VCaP (cell line): ENCODE results near the gene IPPK.
A peak's percentile ranks its signal among the peaks of the same experiment; 100 is the strongest.

Experiments used
- H3K27ac ChIP-seq: fragments of 450-650 bp; 2 replicates; pipeline ENCODE4 v1.5.1; 2017
- TF ChIP-seq, protein P1 (sequence below): fragments of 450-650 bp; conservative IDR thresholded peaks from 2 replicates; pipeline ENCODE4 v1.5.1; 2017; ENCODE audit warnings: mild to moderate bottlenecking, moderate library complexity

IPPK gene

DNA sequence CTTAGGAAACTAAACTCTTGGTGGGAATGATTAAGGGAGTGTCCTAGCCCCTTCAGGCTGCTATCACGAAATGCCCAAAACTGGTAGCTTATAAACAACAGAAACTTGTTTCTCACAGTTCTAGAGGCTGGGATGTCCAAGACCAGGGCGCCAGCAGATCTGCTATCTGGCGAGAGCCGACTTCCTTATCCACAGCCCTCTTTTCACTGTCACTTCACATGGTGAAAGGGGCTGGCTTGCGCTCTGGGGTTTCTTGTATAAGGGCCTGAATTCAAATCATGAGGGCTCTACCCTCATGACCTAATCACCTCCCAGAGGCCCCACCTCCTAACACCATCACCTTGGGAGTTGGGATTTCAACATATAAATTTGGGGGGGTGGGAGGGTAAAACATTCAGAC is 49.1 kb downstream of the IPPK start:
- TF ChIP-seq, protein P1, sequence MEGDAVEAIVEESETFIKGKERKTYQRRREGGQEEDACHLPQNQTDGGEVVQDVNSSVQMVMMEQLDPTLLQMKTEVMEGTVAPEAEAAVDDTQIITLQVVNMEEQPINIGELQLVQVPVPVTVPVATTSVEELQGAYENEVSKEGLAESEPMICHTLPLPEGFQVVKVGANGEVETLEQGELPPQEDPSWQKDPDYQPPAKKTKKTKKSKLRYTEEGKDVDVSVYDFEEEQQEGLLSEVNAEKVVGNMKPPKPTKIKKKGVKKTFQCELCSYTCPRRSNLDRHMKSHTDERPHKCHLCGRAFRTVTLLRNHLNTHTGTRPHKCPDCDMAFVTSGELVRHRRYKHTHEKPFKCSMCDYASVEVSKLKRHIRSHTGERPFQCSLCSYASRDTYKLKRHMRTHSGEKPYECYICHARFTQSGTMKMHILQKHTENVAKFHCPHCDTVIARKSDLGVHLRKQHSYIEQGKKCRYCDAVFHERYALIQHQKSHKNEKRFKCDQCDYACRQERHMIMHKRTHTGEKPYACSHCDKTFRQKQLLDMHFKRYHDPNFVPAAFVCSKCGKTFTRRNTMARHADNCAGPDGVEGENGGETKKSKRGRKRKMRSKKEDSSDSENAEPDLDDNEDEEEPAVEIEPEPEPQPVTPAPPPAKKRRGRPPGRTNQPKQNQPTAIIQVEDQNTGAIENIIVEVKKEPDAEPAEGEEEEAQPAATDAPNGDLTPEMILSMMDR: no peak
- H3K27ac ChIP-seq: no peak overlapping the region

DNA sequence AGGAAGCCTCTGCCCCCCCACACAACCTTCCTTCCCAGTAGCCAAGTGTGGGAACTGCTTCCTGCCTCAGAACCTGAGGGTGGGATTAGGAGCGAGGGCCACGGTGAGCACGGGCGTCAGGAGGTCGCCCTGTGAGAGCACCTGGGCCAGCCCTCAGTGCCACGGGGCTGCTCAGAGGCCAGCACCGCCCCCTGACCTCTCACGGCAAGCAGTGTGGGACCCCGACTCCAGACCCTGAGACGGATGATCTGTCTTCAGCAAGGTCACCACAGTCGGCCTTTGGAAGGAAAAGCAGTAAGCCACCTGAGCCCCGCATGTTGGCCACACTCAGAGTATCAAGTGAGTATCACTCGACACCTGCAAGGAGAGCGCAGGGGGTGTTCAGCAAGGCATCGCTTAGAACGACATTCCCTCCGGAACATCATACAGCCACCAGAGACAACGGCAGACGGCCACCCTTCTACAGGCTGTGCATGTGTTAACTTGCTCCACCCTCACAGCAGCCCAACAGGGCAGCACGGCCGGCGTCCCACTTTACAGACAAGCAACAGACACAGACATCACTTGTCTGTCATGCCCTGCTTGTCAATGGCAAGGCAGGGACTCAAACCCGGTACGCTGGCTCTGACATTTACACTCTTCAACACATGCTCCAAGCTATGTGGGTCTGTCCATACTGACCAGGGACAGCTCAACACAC is 50.2 kb downstream of the IPPK start:
- no peak overlapping the region for H3K27ac ChIP-seq
- TF ChIP-seq, protein P1: no peak

DNA sequence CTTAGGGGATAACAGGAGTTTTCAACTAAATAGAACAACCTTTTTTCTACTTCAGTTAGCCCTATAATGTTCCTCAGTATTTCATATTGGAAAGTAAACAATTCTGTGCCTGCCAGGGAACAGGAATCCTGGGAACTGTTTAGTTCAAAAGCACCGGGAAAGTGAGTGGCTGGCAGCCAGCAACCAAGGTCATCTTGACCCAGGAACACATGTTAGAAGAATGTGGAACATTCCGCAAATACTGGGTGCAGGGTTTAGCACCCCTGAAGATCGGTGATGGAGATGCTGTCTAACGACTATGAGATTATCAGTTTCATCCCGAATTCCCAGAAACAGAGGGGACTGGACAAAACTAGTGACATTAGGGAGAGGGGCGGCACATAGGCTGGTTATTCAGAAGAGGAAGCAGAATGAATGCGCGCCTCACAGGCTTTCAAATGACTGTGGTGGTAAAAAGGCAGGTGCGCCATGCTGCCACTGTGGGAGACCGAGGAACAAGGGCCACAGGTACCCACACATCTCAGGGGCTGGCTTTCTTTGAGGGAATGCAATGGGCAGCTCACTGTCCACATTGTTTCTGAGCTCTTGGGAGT is 51.2 kb downstream of the IPPK start:
- H3K27ac ChIP-seq: peak overlapping the region; percentile 14; the same call in 1 of the 2 replicates
- TF ChIP-seq, protein P1: no peak

DNA sequence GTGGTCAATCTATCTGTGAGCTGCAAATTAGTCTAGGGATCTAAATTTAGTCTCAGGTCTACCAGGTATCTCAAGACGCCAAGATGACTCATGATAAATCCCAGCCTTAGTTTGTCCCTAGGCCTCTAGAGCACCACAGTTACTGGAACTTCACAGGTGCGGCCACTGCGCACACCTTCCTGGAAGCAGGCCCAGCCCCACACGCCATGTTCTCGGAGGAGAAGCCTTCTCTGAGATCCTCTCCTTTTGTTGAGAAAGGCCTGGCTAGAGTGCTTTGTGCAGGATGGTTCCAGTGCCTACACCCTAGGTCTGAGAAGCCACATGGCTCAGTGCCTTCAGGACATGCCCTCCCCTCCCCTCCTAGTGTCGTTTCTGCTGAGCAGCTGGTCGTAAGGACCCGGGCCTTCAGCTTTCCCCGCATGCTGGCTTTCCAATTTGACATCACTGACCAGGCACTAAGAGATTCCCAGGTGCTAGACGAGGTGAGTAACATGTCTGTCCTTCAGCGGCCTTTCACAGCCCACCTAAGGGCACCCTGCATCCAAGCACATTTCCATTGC is 51.9 kb downstream of the IPPK start:
- peak overlapping the region; percentile 14; the same call in 1 of the 2 replicates for H3K27ac ChIP-seq
- TF ChIP-seq, protein P1: no peak

DNA sequence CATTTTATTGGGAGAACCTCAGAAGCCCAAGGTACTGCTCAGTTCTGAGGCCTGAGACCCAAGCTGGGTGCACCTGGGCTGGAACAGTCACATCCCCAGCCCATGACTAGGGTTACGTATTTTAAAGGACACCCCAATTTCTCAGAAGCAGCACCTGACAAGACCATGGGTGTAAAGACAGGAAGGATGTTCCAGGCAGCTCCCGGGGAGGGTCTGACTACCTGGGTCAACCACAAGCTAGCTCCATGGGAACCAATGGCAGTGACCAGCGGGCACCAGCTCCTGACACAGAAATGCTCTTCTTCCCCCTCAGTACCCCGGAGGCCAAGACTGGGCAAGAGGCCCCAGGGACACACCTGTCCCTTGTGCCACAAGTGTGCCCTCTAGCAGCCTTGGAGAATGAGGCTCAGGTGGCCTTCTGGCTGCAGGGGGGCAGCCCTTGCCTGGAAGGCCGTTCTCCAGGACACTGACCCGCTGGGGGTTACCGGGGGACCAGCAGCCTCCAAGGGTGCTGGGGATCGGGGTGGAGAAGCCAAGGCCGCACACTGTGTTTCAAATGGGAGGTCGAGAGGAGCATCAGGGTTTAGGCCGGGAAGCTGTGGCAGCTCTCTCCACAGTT is 52.6 kb downstream of the IPPK start:
- H3K27ac ChIP-seq: no peak overlapping the region
- TF ChIP-seq, protein P1: no peak

DNA sequence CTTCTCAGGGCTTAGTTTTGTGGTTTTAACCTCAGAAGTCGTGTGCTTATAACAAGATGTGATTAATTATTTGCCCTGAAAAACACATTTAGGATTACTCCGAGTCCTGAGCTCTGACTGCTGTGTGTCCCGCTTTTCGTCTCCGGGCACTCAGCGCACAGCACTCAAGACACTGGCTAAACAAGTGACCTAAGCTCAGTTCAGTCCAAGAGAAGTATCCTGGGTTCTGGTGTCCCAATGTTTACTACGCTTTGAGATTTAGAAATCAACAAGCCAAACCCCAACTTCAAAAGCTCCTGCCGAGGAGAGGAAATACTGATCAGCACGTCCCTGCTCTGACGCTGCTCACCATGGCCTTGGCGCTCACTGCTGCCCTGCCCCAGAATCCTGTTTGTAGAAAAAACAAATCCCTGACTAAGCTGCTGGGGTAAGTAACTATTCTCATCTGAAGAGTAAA is 53.2 kb downstream of the IPPK start:
- H3K27ac ChIP-seq: no peak overlapping the region
- TF ChIP-seq, protein P1: no peak

DNA sequence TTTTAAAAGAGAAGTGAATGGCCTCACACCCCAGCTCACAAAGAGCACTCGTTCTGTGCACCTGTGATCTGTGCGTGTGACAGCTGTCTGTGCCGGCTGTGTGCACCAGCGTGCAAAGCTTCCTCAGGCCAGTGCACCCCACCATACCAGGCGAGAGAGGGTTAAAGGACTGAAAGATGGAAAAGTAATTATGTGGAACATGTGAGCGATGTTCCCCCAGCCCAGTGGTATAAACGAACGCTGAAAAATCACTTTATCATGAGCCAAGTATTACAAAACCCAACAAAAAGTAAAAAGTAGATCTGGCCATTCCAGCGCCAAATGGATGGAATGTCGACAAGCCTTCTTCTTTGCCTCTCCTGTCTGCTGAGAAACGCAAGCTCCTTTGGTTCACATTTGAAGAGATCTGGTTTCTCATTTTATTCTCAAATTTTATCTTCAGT is 53.7 kb downstream of the IPPK start:
- H3K27ac ChIP-seq: no peak overlapping the region

More for the DNA sequence above, 53.7 kb downstream of the IPPK start:
- TF ChIP-seq, protein P1: no peak
